Adipocyte (in vitro differentiated cells): ENCODE results near the gene KERA.
"Not testable (repeated sequence)": the region's sequence is repeated elsewhere in the genome, so short reads cannot be mapped to it uniquely, and the experiment has no call there.

Experiments
- DNase-seq: peaks from one replicate; pipeline ENCODE4 v3.0.0-alpha.2; 2015; ENCODE audit warnings: low read depth
- H3K27me3 ChIP-seq: replicated peaks from 2 replicates; pipeline ENCODE4 v1.7.0; 2013; ENCODE audit warnings: mild to moderate bottlenecking, low read length, moderate library complexity; ENCODE audit not compliant: control insufficient read depth, insufficient read depth
- H3K36me3 ChIP-seq: 2 replicates; pipeline ENCODE4 v1.7.0; 2013; ENCODE audit warnings: low read length, mild to moderate bottlenecking, moderate library complexity; ENCODE audit not compliant: control insufficient read depth, insufficient read depth, severe bottlenecking
- H3K4me1 ChIP-seq: 2 replicates; pipeline ENCODE4 v1.7.0; 2013; ENCODE audit warnings: mild to moderate bottlenecking, low read length, moderate library complexity; ENCODE audit not compliant: control insufficient read depth, insufficient read depth
- H3K4me3 ChIP-seq: 2 replicates; pipeline ENCODE4 v1.7.0; 2013; ENCODE audit warnings: mild to moderate bottlenecking, low read length, moderate library complexity
- H3K9ac ChIP-seq: 2 replicates; pipeline ENCODE4 v1.7.0; 2013; ENCODE audit warnings: mild to moderate bottlenecking, low read length, moderate library complexity
- H3K9me3 ChIP-seq: 2 replicates; pipeline ENCODE4 v1.7.0; 2013; ENCODE audit warnings: mild to moderate bottlenecking, low read length, moderate library complexity; ENCODE audit not compliant: control insufficient read depth

The KERA gene

DNA sequence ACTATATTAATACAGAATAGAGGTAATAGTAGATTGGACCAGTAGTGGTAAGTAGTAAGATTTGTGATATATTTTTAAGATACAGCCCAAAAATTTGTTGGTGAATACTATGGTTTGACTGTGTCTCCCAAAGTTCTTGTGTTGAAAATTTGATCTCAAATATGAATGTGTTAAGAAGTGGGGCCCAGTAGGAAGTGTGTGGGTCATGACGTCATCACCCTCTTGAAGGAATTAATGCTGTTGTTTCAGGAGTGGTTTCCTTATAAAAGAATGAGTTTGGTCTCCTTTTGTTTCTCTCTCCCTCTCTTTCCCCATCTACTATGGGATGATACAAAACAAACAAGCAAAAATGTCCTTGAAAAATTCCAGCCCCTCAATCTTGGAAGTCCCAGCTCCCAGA, 37.1 kb upstream of the KERA start:
- DNase-seq, result no peak

DNA sequence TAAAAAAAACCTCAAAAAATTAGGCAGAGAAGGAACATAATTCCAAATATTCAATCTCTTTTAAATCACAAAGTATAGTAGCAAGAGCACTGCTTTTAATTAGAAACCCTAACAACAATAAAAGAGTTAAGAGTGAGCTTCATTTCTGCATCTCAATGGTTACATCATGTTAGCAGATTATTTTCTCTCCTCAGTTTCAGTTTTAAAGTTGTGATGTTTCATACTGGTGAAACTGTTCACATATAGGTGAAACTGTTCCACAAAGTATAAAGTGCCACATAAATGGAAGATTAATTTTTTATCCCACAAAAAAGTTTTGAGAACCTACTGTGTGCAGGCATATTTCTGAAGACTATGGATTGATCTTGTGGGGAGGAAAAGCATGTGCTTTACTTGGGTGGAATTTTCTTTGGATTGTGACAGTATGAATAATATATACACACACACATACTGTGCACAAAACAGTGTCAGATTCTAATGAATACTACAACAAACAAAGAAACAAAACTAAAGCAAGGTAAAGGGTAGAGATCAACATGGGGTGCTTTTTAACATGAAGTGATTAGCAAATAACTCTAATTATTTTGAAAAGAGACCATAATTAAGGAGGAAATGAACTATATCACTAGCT, 36.3 kb upstream of the KERA start:
- H3K9ac ChIP-seq, result peak overlapping the region; percentile 39
- H3K4me1 ChIP-seq, result peaks cover 24% of the 10 kb centered on the region
- peaks cover 18% of the 10 kb centered on the region for H3K9me3 ChIP-seq
- H3K36me3 ChIP-seq, result no peaks in the 10 kb centered on the region
- no peaks in the 10 kb centered on the region for H3K27me3 ChIP-seq
- H3K4me3 ChIP-seq, result peak overlapping the region; percentile 36
- peak; percentile 51 for DNase-seq

More for the DNA sequence above, 37.1 kb upstream of the KERA start:
- Histone ChIP-seq H3K9ac (no peak overlapping the region), H3K27me3 (no peaks in the 10 kb centered on the region), H3K4me3 (no peak overlapping the region), H3K36me3 (no peaks in the 10 kb centered on the region), H3K4me1 (peaks cover 32% of the 10 kb centered on the region), H3K9me3 (peaks cover 10% of the 10 kb centered on the region)

DNA sequence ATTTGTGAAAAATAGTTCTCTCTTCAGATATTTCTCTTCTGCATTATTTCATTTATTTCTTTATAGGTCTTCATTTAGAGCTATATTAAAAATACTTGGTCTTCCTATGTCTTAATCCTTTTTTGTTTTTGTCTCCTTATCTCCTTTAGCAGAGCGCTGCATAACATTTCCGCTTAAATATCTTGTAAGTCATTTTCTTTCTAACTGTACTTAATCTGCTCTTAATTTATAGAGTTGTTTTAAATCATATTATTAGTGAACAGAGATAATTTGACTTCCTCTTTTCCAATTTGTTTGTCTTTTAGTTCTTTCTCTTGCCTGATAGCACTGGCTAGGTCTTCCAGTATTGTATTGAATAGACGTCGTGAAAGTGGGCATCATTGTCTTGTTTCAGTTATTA, 35.5 kb upstream of the KERA start:
- Histone ChIP-seq H3K9ac (no peak overlapping the region), H3K36me3 (no peaks in the 10 kb centered on the region), H3K9me3 (peaks cover 25% of the 10 kb centered on the region), H3K4me3 (no peak overlapping the region), H3K27me3 (no peaks in the 10 kb centered on the region), H3K4me1 (peaks cover 16% of the 10 kb centered on the region)
- no peak for DNase-seq

DNA sequence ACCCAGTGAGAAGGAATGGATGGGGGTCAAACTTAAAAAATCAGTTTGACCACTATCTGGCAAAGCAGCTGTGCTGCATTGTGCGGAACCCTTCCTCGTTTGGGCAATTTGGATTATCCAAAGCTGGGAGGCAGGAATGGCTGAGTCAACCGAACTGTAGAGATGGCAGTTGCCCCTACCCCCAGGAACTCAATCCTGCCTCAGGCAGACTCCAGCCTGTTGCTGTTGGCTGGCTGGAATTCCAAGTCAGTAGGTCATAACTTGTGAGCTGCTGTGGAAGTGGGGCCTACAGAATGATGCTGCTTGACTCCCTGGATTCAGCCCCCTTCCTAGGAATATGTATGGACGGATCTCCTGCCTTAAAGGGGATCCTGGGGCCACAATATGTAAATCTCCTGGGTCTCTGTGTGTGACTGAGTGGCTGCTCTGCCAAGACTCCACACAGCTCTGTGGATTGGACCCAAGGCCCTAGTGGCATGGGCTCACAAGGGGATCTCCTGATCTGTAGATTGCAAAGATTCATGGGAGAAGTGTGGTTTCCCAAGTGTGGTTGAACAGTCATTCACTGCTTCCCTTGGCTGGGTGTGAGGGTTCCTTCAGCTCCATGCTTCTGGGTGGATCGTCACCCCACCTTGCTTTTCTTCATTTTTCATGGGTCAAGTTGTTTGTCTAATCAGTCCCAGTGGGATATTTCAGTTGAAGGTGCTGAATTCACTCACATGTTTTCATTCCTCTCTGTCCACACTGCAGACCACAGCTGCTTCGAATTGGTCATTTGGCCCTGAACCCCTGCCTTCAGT, 34.3 kb upstream of the KERA start:
- DNase-seq, result no peak
- no peaks in the 10 kb centered on the region for H3K27me3 ChIP-seq

DNA sequence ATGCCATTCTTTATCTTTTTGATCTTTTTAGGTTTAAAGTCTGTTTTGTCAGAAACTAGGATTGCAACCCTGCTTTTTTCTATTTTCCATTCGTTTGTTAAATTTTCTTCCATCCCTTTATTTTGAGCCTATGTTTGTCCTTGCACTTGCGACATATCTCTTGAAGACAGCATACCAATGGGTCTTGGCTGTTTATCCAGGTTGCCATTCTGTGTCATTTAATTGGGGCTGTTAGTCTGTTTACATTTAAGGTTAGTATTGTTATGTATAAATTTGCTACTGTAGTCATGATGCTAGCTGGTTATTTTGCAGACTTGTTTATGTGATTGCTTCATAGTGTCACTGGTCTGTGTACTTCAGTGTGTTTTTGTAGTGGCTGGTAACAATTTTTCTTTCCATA, 32.1 kb upstream of the KERA start:
- not testable (repeated sequence) for H3K36me3 ChIP-seq, DNase-seq, H3K27me3 ChIP-seq, H3K9ac ChIP-seq
- peaks cover 11% of the 10 kb centered on the region for H3K4me1 ChIP-seq
- peak overlapping the region; percentile 26 for H3K4me3 ChIP-seq
- peaks cover 25% of the 10 kb centered on the region for H3K9me3 ChIP-seq

More for the DNA sequence above, 34.3 kb upstream of the KERA start:
- H3K4me1 ChIP-seq, result peaks cover 11% of the 10 kb centered on the region
- no peaks in the 10 kb centered on the region for H3K36me3 ChIP-seq
- no peak overlapping the region for H3K4me3 ChIP-seq
- H3K9ac ChIP-seq, result no peak overlapping the region
- H3K9me3 ChIP-seq, result peaks cover 25% of the 10 kb centered on the region

DNA sequence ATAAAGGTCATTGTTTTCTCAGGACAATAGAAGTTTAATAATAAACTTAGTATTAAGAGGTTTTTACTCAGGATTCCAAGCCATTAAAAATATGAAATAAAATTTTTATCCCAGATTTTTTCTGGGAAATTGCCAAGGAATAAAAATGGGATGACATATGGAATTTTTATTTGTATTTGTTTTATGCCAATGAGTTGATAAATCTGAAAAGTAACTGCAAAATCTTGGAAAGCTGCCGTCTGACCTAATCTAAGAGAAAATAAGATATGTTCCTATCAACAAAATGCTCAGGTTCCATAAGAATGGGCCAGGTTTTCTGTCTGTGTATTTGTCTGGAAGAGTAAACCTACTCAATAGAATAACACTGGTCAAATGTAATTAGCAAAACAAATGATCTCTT, 22.2 kb upstream of the KERA start:
- no peaks in the 10 kb centered on the region for H3K27me3 ChIP-seq
- no peaks in the 10 kb centered on the region for H3K36me3 ChIP-seq
- H3K9ac ChIP-seq, result no peak overlapping the region
- no peak for DNase-seq
- H3K9me3 ChIP-seq, result no peaks in the 10 kb centered on the region
- no peaks in the 10 kb centered on the region for H3K4me1 ChIP-seq
- no peak overlapping the region for H3K4me3 ChIP-seq

DNA sequence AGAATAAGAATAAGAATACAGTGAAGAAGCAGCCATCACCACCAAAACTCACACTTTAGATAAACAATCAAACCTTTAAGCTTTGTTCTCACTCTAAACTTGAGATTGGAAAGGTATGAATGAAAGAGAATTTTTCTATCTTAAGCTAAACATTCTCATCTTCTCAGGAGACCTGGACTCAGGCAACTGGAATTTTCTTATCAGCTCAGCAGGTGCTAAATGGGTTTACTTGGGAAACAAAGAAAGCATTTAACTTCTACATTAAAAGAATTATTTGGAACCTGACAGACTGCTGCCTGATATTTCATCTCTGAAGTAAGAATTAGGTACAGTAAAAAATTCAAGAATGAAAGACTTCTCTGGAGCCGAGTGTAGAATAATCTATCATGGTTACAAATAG, 20.7 kb upstream of the KERA start:
- no peaks in the 10 kb centered on the region for H3K36me3 ChIP-seq
- H3K9me3 ChIP-seq, result no peaks in the 10 kb centered on the region
- no peak overlapping the region for H3K9ac ChIP-seq
- peaks cover 11% of the 10 kb centered on the region for H3K4me1 ChIP-seq
- no peak overlapping the region for H3K4me3 ChIP-seq
- DNase-seq, result no peak
- no peaks in the 10 kb centered on the region for H3K27me3 ChIP-seq

DNA sequence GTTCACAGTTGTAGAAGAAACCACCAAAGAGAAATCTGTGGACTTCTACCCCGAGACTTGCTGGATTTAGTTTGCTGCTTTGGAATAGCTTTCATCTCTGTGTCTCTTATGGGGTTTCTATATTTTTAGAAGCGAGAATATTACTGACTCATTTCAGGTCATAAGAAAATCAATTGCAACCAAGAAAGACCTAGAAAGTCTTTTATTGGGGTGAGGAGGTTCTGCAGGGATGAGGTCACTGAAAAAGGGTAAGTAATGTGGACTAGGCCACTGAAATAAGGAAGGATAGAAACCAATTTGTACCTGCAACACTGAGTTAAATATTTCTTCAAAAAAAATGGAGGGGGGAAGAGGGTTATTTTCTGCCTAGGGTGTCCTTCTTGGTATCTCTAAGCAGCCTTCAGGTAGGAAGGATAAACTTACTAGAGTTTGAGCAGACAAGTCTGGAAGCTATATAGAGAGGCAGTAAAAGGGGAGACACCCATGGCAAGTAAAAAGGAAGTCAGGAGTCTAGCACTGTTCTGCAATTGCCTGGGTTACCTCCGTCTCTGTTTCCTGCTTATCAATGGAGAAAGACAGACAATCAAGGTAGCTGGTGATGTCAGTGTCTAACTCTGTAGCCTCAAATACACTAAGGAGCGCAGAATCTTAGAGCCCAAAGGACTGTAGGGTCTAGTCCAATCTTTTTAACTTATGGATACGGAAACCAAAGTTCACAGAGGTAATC, 19.6 kb upstream of the KERA start:
- Histone ChIP-seq H3K9ac (no peak overlapping the region), H3K9me3 (no peaks in the 10 kb centered on the region), H3K4me3 (no peak overlapping the region), H3K36me3 (no peaks in the 10 kb centered on the region), H3K4me1 (peaks cover 11% of the 10 kb centered on the region), H3K27me3 (no peaks in the 10 kb centered on the region)
- DNase-seq, result no peak

DNA sequence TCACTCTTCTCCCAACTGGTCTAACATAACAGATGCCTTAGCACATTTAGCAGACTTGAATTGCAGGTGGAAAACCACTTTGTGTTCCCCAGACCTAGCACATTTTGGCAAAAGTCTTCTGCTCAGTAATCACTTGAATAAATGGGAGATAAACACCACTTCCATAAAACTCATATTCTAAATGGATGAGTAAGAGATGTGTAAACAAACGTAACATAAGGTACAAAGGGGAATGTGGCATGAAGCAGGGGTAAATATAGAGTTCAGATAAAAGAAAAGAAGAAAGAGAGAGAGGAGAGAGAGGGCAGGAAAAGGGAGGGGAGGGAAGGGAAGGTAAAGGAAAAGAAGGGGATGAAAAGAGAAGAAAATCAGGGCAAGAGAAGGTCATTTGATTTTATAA, 17.0 kb upstream of the KERA start:
- Histone ChIP-seq H3K27me3 (no peaks in the 10 kb centered on the region), H3K36me3 (no peaks in the 10 kb centered on the region), H3K4me3 (peak overlapping the region; percentile 56), H3K9me3 (no peaks in the 10 kb centered on the region), H3K4me1 (peaks cover 11% of the 10 kb centered on the region), H3K9ac (no peak overlapping the region)
- DNase-seq, result no peak

DNA sequence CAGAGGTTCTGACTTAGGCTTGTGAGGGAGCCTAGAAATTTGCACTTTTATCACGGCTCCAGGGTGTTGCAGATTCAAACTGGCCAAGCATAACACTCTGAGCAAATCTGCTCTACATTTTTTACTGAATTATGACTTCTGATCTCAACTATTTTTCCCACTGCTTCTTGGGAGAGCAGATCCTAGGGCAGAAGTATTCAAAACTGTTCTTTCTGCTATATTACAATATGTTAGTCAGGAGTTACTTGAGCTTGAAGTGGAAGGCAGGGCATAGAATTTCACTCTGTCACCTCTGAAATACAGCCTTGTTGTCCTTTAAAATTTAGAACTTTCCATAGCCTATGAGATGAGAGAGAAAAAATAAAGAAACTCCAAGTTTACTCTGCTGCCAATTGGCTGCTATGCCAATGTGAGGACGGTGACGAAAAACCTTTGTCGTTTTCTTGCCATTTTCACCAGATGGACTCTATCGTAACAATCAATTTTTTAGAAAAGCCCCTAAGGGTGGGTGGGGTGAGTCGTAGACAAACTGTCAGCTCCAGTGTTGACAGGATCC, 16.4 kb upstream of the KERA start:
- Histone ChIP-seq H3K4me1 (peaks cover 11% of the 10 kb centered on the region), H3K9ac (peak overlapping the region; percentile 20), H3K9me3 (no peaks in the 10 kb centered on the region), H3K27me3 (no peaks in the 10 kb centered on the region), H3K4me3 (peak overlapping the region; percentile 56), H3K36me3 (no peaks in the 10 kb centered on the region)
- DNase-seq, result peak; percentile 56

DNA sequence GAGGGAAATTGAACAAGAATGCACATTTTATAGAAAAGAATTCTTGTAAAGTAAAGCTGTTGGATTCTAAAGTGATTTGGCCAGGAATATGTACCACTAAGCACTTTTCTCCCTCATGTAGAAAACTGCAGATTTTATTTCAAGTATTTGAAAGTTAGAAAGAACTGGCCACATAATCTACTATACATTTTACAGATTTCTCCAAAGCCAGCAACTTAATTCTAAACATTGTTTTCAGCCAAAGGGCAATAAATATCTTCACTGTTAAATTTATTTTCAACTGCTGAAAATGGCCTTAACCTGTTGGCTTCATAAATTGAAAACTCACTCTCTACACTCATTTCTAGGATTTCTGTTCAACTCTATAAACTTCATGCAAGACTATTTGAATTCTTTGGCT, 15.6 kb upstream of the KERA start:
- Histone ChIP-seq H3K27me3 (no peaks in the 10 kb centered on the region), H3K4me3 (no peak overlapping the region), H3K9me3 (no peaks in the 10 kb centered on the region), H3K4me1 (peaks cover 11% of the 10 kb centered on the region), H3K36me3 (no peaks in the 10 kb centered on the region), H3K9ac (no peak overlapping the region)
- DNase-seq, result no peak
